AG09319 (cell line): ENCODE measurements around the gene CLCN7.

ENCODE experiments used
- DNase-seq: peaks from one replicate; pipeline ENCODE4 v3.0.0-alpha.2; 2010; ENCODE audit warnings: low read depth; ENCODE audit errors: extremely low read depth
- TF ChIP-seq, protein P1 (sequence below): IDR thresholded peaks from 2 replicates; pipeline ENCODE4 v1.5.1; 2011; ENCODE audit warnings: low read depth, mild to moderate bottlenecking, inconsistent platforms, low read length, moderate library complexity

Gene CLCN7

DNA sequence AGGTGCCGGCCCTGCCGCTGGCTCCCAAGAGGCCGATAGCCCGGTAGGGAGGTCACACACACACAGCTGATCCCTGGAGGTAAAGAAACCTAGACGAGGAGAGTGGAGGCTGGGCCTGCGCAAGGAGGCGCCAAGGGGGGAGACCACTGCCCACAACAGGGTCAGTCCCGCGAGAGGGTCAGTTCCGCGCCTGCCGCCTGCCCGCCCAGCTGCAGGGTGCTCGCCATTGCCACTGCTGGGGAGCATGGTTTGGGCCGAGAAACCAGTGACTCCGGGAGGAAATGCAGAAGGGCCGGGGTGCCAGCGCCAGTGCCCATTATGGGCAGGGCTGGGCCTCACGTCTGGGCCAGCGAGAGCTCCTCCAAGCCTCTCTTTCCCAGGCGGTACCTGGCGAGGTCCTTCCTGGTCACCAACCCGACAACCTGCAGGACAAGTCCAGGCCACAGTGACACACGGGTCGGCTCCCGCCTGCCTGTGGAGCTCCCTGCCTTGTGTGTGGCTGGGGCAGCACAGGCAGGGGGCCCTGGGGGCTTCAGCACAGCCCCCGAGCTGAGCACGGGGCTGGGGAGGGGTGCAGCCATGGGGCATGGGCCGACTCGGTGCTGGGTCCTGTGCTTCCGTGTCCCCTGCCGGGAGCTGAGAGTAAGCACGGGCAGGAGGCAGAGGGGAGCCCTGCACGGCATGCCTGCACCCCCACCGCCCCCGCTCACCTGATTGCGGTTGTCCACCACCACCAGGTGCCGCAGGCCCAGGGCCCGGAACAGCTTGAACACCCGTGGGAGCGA is 28.3 kb downstream of the CLCN7 start:
- TF ChIP-seq, protein P1, sequence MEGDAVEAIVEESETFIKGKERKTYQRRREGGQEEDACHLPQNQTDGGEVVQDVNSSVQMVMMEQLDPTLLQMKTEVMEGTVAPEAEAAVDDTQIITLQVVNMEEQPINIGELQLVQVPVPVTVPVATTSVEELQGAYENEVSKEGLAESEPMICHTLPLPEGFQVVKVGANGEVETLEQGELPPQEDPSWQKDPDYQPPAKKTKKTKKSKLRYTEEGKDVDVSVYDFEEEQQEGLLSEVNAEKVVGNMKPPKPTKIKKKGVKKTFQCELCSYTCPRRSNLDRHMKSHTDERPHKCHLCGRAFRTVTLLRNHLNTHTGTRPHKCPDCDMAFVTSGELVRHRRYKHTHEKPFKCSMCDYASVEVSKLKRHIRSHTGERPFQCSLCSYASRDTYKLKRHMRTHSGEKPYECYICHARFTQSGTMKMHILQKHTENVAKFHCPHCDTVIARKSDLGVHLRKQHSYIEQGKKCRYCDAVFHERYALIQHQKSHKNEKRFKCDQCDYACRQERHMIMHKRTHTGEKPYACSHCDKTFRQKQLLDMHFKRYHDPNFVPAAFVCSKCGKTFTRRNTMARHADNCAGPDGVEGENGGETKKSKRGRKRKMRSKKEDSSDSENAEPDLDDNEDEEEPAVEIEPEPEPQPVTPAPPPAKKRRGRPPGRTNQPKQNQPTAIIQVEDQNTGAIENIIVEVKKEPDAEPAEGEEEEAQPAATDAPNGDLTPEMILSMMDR, result no peak
- DNase-seq, result no peak

DNA sequence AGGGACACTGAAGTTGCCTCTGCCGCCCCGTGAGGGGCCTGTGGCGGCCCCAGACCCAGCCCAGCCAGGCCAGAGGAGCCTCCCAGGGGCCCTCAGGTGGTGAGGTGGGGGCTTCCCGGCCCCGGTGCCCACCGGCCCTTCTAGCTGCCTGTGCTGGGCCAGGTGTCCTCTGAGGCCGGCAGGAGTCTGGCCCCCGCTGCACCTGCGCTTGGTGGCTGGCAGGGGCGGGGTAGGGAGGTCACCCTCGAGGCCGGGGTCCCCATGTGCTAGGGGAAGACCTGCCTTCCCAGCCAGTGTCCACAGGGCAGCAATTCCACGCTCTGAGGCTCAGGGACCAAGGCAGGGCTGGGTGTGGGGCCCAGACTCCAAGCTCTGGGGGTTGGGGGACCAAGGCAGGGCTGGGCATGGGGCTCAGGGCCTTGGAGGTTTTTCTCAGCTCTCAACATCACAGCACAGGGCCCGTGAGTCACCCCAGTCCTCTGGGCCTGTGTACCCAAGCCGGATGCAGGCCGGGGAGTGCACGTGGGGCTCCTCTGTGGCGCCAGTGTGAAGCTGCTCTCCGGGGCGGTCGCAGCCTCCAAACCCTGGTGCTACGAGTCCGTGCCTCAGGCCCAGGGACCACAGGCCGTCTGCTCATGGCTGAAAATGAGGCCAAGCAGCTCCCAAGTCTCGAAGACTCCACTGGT is 29.2 kb downstream of the CLCN7 start:
- no peak for DNase-seq
- TF ChIP-seq, protein P1, result no peak

DNA sequence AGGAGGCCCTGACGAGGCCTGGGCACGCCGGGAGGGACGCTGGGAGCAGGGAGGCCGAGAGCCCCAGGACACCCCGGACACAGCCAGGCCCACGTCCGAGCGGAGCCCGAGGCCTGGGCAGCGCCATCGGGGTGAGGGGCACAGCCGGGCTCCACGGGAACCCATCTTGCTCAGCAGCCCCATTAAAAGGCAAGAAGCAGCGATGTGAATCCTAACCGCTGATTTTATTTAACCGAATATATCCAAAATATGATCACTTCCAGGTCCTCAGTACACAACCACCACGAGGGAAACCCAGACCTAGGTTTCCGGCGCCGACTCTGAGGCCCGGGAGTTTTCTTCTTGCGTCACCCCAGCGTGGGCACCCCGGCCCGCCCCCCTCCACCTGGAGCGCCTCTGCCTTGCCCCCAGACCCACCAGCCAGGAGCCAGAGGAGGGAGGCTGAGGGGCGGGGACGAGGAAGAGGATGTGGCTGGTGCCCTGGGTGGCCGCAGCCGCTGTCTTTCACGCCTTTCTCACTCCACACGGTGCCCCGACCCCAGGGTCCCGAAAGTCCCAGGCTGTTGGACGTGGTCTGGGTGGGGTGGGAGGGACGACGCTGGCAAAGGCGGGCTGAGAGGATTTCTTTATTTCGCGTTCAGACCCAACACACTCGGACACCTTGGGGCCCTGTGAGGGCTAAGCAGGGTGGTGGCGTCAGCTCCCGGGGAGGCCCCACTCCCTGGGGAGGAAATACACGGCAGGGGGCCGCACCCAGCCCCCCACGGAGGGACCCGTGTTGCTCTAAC is 29.9 kb downstream of the CLCN7 start:
- TF ChIP-seq, protein P1, result no peak
- DNase-seq, result no peak

DNA sequence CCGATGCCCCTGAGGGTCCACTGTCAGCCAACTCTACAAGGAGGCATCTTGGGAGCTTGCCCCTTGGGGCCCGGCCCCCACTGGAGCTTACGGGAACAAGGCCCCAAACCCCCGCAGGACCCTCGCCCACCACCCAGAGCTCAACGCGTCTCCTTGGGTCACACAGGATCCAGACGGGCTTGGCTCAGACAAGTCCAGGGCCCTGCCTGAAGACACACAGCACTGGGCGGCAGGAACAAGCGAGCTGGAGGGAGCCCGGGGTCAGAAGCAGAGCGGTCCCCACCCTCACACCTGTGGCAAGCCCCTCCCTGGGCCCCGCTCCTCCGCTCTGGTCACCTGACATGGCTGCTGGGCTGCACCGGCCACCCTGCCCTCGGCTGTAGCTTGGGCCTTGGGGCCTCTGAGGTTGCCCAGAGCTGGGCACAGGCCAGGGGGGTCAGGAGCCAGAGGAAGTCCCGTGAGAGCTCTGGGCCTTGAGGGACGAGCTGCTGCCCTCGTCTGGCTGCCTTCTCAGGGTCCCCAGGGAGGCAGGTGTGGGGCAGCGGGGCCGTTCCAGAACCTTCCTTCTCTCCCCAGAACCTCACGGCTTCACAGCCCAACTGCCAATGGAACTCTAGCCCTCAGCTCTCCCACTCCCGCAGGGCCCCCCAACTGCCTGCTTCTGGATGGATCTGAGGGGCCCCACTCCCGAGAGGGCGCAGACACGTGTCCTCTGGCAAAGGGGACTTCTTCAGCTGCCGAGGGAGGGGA is 30.7 kb downstream of the CLCN7 start, which contains the start of gene CCDC154:
Gene CCDC154, minus strand, starts transcription at position 577 of the 750 bp plus-strand sequence. Its CDS starts 234 bp downstream, at position 343.
- TF ChIP-seq, protein P1, result no peak
- DNase-seq, result no peak

GRCh38 chr16:1443403-1443973 is 31.3 kb downstream of the CLCN7 start:
- TF ChIP-seq, protein P1, result no peak
- no peak for DNase-seq

DNA sequence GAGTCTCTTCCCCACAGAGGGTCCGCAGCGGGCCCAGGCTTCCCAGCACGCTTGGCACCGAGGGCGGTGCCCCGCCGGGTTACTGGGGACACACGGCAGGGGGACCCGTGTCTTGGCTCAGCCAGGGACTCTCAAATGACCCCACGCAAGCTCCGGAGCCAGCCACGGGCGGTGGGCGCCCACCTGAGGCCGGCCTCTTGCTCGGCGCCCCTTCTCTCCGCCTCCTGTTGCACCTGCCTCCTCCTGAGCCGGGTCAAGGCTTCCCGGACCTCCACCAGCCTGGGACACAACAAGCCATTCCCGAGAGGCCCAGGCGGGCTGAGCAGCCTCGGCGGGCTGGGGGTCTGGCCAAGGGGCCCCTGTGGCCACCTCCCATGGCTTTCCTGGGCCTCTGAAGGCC is 32.1 kb downstream of the CLCN7 start:
- DNase-seq, result no peak

More for the DNA sequence above, 32.1 kb downstream of the CLCN7 start:
- TF ChIP-seq, protein P1, result no peak
